ENCODE results near the gene ARID1A. TPM values are rescaled to one million over a fixed set of nuclear protein-coding genes. Genes with fewer than 3 reads are reported as not detected.

Gene ARID1A
- total RNA-seq, 1 donor = 22.8 TPM

DNA sequence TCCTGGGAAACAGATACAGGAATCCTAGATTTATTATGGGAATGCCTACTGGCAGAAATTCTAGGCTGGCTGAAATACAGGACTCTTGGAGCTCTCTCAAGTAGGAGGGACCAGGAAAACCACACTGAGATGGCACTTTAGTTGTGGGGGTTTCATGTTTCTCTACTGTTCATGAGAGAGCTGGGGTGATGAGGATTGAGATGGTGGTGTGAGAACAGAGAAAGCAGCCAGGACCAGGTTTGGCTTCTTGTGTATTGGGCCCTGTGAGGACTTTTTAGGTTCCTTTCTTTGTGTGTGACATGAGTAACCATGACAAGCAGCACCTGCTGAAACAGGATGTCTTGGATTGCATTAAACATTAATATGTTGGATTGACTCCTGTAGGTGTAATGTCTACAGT is 4.9 kb downstream of the ARID1A start:
- H3K4me2 ChIP-seq (ENCODE audit: insufficient read depth, low read length) = peak overlapping the region; percentile 98
- DNase-seq (ENCODE audit: insufficient read length, low spot score, missing footprints) = peak; percentile 78
- no peak overlapping the region for H3K4me3 ChIP-seq (ENCODE audit: insufficient read depth, low read length)
- H4K20me1 ChIP-seq (ENCODE audit: insufficient read depth, low read length) = peaks cover 78% of the 10 kb centered on the region
- H3K4me1 ChIP-seq (ENCODE audit: insufficient read depth, low read length) = peaks cover 60% of the 10 kb centered on the region
- no peak overlapping the region for H2AFZ ChIP-seq (ENCODE audit: low read length)
- H3K36me3 ChIP-seq (ENCODE audit: insufficient read depth, low read length) = no peaks in the 10 kb centered on the region
- peaks cover 93% of the 10 kb centered on the region for H3K79me2 ChIP-seq (ENCODE audit: insufficient read depth, low read length)
- TF ChIP-seq, protein P1, sequence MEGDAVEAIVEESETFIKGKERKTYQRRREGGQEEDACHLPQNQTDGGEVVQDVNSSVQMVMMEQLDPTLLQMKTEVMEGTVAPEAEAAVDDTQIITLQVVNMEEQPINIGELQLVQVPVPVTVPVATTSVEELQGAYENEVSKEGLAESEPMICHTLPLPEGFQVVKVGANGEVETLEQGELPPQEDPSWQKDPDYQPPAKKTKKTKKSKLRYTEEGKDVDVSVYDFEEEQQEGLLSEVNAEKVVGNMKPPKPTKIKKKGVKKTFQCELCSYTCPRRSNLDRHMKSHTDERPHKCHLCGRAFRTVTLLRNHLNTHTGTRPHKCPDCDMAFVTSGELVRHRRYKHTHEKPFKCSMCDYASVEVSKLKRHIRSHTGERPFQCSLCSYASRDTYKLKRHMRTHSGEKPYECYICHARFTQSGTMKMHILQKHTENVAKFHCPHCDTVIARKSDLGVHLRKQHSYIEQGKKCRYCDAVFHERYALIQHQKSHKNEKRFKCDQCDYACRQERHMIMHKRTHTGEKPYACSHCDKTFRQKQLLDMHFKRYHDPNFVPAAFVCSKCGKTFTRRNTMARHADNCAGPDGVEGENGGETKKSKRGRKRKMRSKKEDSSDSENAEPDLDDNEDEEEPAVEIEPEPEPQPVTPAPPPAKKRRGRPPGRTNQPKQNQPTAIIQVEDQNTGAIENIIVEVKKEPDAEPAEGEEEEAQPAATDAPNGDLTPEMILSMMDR (IDR thresholded peaks at IDR 0.05; ENCODE audit: extremely low read depth, low read depth, low read length) = no peak
- peak overlapping the region; percentile 37 for H3K27ac ChIP-seq (ENCODE audit: low read depth, low read length)
- H3K9me3 ChIP-seq (ENCODE audit: low read depth, low read length) = no peaks in the 10 kb centered on the region
- H3K27me3 ChIP-seq (ENCODE audit: insufficient read depth, low read length) = no peaks in the 10 kb centered on the region

DNA sequence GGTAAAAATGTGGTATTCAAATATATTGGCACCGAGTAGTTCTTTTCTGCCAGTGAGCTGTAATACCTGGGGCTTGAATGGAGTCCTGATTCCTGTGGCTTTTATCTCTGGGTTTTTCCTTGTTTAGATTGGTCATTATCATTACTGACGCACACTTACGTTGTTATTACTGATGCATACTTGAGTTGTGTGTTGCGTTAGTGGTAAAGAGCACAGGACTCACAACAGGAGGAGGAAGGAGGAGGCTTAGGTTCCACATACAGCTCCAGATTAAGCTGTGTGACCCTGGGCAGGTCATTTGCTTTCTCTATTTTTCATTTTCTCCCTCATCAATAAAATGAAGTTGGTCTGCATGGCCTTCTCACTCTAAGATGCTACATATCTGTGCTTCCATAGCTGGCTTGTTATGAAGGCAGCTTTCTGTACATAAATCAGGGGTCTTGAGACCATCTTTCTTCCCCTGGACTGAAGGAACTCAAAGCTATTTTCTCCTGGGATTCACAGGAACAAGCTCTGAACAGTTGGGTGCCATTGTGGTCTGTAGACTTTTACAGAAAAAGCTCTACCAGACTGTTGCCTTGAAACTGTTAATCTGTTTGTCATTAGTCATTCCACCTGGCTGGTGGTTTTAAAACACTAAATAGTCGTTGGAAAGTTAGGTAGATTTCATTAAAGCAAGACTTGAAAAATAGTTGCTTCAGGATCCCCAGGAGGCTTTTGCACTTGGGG is 5.6 kb downstream of the ARID1A start:
- TF ChIP-seq, protein P1 (IDR thresholded peaks at IDR 0.05; ENCODE audit: extremely low read depth, low read depth, low read length) = no peak
- Histone ChIP-seq H4K20me1 (ENCODE audit: insufficient read depth, low read length) (peaks cover 84% of the 10 kb centered on the region), H2AFZ (ENCODE audit: low read length) (no peak overlapping the region), H3K36me3 (ENCODE audit: insufficient read depth, low read length) (no peaks in the 10 kb centered on the region), H3K4me2 (ENCODE audit: insufficient read depth, low read length) (peak overlapping the region; percentile 98), H3K27me3 (ENCODE audit: insufficient read depth, low read length) (no peaks in the 10 kb centered on the region), H3K4me3 (ENCODE audit: insufficient read depth, low read length) (no peak overlapping the region), H3K79me2 (ENCODE audit: insufficient read depth, low read length) (peaks cover 96% of the 10 kb centered on the region), H3K27ac (ENCODE audit: low read depth, low read length) (peak overlapping the region; percentile 37), H3K9me3 (ENCODE audit: low read depth, low read length) (no peaks in the 10 kb centered on the region), H3K4me1 (ENCODE audit: insufficient read depth, low read length) (peaks cover 67% of the 10 kb centered on the region)
- DNase-seq (ENCODE audit: insufficient read length, low spot score, missing footprints) = peak; percentile 70

DNA sequence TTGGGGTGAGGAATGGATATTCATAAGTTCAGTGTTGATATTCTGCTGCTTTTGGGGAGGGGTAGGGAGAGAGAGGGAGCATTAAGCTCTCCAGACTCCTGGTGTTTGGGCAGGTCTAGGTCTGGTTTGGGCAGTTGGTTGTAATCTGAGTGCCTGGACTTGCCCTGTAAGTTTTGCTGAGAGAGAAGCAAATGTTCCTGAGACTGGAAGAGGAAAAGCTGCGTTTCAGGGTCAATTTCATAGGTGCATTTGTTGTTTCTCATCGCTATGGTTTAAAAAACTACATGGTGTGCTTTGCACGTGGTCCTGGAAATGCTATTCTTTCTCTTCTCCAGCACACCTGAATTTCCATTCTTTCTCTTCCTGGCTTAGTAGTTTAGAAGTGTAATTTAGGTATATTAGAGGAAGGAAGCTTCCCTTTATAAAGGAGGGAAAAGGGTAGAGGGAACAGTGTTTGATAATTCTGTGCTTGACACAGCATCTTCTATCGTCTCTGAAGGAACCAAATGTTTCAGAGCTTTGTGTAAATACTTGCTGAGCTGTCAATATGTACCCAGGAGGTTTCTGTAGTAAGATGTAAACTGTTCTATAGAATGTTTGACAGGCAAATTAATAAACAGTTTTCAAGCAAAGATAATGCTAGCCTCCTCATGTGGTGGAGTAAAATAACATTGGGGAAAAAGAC is 6.3 kb downstream of the ARID1A start:
- H3K36me3 ChIP-seq (ENCODE audit: insufficient read depth, low read length) = no peaks in the 10 kb centered on the region
- no peak for DNase-seq (ENCODE audit: insufficient read length, low spot score, missing footprints)
- peaks cover 90% of the 10 kb centered on the region for H4K20me1 ChIP-seq (ENCODE audit: insufficient read depth, low read length)
- H2AFZ ChIP-seq (ENCODE audit: low read length) = no peak overlapping the region
- no peak overlapping the region for H3K4me3 ChIP-seq (ENCODE audit: insufficient read depth, low read length)
- H3K4me2 ChIP-seq (ENCODE audit: insufficient read depth, low read length) = peak overlapping the region; percentile 98
- H3K4me1 ChIP-seq (ENCODE audit: insufficient read depth, low read length) = peaks cover 72% of the 10 kb centered on the region
- no peaks in the 10 kb centered on the region for H3K27me3 ChIP-seq (ENCODE audit: insufficient read depth, low read length)
- peak overlapping the region; percentile 37 for H3K27ac ChIP-seq (ENCODE audit: low read depth, low read length)
- no peaks in the 10 kb centered on the region for H3K9me3 ChIP-seq (ENCODE audit: low read depth, low read length)
- H3K79me2 ChIP-seq (ENCODE audit: insufficient read depth, low read length) = peaks cover 95% of the 10 kb centered on the region
- TF ChIP-seq, protein P1 (IDR thresholded peaks at IDR 0.05; ENCODE audit: extremely low read depth, low read depth, low read length) = no peak

DNA sequence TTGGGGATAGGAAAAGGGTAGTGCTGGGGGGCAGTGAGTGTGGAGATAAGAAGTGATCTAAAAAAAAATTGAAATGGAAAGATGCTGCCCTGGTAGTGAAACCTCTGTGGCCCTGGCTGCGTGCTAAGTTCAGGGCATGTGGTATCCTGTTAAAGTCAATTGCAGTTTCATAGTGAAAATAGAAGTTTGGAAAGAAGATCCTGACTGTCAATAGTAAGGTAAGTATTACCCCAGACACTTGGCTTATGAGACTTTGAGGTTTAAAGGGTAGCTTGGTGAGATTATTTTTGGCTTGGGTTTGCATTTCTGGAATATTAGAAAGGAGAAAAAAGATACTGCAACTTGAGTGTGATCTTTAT is 6.8 kb downstream of the ARID1A start:
- TF ChIP-seq, protein P1 (IDR thresholded peaks at IDR 0.05; ENCODE audit: extremely low read depth, low read depth, low read length) = no peak
- H4K20me1 ChIP-seq (ENCODE audit: insufficient read depth, low read length) = peaks cover 94% of the 10 kb centered on the region
- no peaks in the 10 kb centered on the region for H3K27me3 ChIP-seq (ENCODE audit: insufficient read depth, low read length)
- no peak overlapping the region for H3K4me3 ChIP-seq (ENCODE audit: insufficient read depth, low read length)
- peaks cover 72% of the 10 kb centered on the region for H3K4me1 ChIP-seq (ENCODE audit: insufficient read depth, low read length)
- H3K4me2 ChIP-seq (ENCODE audit: insufficient read depth, low read length) = peak overlapping the region; percentile 98
- no peaks in the 10 kb centered on the region for H3K36me3 ChIP-seq (ENCODE audit: insufficient read depth, low read length)
- no peak overlapping the region for H3K27ac ChIP-seq (ENCODE audit: low read depth, low read length)
- H2AFZ ChIP-seq (ENCODE audit: low read length) = no peak overlapping the region
- no peaks in the 10 kb centered on the region for H3K9me3 ChIP-seq (ENCODE audit: low read depth, low read length)
- peaks cover 95% of the 10 kb centered on the region for H3K79me2 ChIP-seq (ENCODE audit: insufficient read depth, low read length)
- DNase-seq (ENCODE audit: insufficient read length, low spot score, missing footprints) = no peak

Measured in osteoblast (primary cell).